A172 (cell line): ENCODE data around the gene BNIP5. TPM values are rescaled to one million over a fixed set of nuclear protein-coding genes. Genes with fewer than 3 reads are reported as not detected.
"Not testable (repeated sequence)": the region's sequence is repeated elsewhere in the genome, so short reads cannot be mapped to it uniquely, and the experiment has no call there.

Experiments
- DNase-seq: peaks from one replicate; pipeline ENCODE4 v3.0.0-alpha.2; 2015; ENCODE audit warnings: low spot score
- total RNA-seq: library from RNA; depleted of rRNA; stranded (reverse); fragments of >200 nt; shearing (Covaris generic); gene quantifications from 2 replicates; pipeline ENCODE4 v1.2.3, GENCODE V29; 2014

Gene BNIP5
- total RNA-seq, 1 experiment from 2014 or later: not detected

- DNase-seq: no peak
Observed at GRCh38 chr6:36343109-36343680, 6.5 kb upstream of the BNIP5 start.

DNA sequence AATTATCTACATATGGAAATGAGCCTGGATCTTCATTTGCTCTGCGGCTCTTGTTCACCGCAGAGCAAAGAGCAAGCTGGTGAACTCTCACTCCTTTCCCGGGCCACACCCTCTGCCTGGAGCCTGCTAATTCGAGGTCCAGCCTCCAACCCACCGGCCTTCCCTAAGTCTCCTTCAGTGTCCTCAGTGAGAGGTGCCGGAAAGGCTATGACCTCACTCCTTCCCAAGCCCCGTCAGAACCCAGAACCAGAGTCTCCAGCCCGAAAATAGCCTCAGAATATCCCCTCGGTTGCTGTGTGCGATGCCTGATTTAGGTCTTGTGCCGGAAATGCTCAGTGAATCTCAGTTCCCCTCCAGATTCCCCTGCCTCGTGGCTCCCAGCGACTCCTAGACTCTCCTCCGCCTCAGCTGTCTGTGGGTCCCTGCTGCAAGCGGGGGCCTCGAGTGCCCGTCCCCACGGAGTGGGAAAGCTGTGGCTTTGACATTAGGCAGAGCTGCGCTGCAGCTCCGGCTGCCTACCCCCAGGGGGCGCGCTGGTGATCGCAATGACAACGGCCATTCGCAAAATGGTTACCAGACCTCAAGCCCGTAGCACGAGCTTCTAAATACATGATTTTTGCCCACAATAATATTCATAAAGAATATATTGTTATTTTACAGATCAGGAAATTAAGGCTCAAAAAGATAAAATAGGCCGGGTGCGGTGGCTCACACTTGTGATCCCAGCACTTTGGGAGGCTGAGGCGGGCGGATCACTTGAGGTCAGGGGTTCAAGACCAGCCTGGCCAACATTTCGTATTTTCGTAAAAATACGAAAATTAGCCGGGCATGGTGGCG is 4.1 kb upstream of the BNIP5 start:
- peak; percentile 40 for DNase-seq

GRCh38 chr6:36340306-36340617 is 3.6 kb upstream of the BNIP5 start:
- DNase-seq: no peak

DNA sequence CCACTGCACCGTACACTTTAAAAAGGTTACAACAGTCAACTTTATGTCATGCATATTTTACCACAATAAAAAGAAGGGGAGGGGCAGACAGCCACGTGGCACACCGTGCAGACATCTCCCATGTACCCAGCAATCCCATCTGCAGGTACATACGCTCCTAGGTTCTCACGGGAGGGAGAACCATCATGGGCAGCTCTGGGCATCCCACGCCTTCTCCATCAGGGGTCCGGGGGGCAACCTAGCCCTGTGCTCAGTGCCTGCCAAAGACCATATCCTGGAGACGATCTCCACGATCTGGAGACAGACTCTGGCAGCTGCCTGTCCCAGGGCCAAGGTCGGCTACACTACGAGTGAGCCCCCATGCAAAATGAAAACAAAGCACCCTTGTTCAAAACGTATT is 2.5 kb upstream of the BNIP5 start:
- no peak for DNase-seq

DNA sequence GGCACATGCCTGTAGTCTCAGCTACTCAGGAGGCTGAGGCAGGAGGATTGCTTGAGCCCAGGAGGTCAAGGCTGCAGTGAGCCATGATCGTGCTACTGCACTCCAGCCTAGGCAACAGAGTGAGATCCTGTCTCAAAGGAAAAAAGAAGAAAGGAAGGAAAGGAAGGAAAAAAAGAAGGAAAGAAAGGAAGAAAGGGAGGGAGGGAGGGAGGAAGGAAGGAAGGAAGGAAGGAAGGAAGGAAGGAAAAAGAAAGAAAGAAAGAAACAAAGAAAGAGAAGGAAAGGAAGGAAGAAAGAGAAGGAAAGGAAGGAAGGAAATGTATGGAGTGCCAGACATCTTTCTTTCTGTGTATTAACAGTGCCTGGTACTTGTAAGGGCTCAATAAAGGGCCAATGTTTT is 1.5 kb upstream of the BNIP5 start:
- not testable (repeated sequence) for DNase-seq

- DNase-seq: no peak
Observed at GRCh38 chr6:36337814-36338213, 1.1 kb upstream of the BNIP5 start.

GRCh38 chr6:36336208-36336710 is 429 bp downstream of the BNIP5 start:
- DNase-seq: no peak

- DNase-seq: no peak
Observed at GRCh38 chr6:36335465-36336207, 1.1 kb downstream of the BNIP5 start.

DNA sequence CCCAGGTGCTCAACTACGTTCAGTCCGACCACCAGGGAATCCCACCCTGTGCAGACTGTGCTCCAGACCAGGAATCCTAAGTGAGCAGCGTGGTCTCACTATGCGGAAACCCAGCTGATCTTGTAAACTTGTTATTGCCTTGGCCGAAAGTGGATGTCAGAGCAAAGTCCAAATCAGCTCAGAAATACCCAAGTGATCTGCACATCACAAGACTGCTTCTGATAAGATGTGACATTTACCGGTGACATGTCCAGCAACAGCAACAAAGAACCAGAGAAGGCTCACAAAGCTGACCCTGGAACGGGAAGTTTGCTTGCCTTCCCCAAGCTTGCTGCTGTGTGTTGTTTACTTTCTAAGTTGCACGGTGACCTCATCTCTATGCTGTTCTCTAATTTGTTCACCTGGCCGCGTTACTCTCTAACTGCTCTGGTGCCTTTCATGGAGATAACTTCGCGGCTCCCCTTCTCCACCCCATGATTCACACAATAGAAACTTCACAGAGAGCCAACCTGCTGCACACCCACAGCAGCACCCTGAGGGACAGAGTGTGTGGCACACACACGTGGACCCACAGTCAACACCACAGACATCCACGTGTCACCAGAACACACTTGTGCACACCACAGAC is 1.7 kb downstream of the BNIP5 start:
- no peak for DNase-seq

- no peak for DNase-seq
Observed at GRCh38 chr6:36333931-36334725, 2.6 kb downstream of the BNIP5 start.

DNA sequence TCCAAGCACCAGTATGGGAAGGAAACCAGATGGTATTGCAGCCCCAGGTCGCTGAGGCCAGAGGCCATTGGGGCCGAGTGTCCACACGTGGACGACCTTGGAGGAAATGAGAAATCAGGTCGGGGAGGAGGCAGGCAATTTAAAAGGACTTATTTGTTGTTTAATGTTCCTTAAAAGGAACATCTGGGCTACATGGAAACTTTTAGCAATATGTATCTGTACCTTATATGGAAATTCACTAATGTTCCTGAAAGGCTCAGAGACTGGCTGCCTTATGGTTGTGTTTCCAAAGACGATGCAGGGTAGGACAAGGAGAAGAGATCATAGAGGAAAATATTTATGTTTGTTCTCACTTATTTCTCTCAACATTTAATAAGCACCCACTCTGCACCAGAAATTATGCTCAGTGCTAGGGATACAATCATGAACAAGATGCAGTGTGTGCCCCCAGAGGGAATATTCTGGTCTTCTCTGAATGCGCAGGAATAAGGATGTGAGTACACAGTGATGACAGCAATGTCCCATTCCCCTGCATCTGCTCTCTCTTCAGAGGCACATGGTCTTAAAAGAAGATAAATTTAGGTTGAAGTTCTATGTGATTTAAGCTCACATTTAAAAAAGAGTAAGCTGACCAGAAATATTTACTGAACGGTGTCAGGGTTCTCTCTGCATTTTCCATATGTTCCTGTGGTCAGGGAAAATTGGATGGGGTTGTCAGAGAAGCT is 3.4 kb downstream of the BNIP5 start:
- no peak for DNase-seq

GRCh38 chr6:36331381-36331780 is 5.3 kb downstream of the BNIP5 start:
- DNase-seq: no peak

- DNase-seq: no peak
Observed at GRCh38 chr6:36330366-36330765, 6.3 kb downstream of the BNIP5 start.

DNA sequence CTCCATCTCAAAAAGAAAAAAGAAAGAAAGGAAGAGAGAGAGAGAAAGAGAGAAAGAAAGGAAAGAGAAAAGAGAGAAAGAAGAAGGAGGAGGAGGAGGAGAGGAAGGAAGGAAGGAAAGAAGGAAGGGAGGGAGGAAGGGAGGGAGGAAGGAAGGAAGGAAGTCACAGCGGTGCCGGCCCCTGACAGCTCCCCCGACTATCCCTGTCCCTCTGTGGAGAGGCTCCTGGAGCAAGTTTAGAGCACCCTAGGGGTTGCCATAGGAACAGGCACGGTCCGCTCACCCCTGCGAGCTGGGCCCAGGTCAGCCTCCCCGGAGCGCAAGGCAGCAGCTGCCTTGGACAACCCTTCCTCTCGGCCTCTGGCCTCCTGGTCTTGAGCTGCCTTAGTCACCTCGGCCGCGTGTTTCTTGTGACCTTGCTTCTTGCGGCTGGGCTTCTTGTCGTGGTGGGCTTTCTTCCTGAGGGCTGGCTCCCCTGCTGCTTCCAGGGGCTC is 6.8 kb downstream of the BNIP5 start:
- no peak for DNase-seq

GRCh38 chr6:36328600-36328999 is 8.1 kb downstream of the BNIP5 start:
- no peak for DNase-seq

- DNase-seq: no peak
Observed at GRCh38 chr6:36327919-36328236, 8.8 kb downstream of the BNIP5 start.

DNA sequence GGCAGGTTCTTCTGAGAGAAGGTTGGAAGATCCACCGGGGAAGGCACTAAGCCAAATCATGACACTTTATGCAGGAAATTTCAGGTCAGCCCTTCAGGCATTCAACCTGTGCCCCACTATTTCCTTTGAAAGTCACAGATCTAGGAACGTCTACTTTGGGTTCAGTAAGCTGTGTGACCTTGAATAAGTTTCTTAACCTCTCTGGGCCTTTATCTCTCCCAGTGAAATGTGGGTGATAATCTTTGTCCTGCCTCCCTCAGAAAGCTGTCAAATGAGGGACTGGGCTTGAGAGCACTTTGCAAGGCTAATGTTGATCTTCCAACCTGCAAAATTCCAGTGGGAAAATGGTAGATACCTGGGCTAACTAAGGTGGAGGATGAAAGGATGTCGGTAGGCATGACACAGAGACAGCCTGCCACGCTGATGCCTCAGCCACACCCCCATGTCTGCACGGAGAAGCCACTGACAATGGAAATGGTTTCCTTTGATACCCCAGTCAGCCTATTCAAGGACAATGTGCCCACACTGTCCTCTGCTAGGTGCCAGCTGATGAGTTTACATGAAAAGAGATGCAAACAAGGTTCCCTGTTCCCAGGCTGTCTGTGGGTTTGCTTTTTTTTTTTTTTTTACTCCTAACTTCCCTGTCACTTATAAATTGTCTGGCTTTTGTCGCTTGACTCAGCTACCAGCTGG is 9.3 kb downstream of the BNIP5 start:
- DNase-seq: no peak

DNA sequence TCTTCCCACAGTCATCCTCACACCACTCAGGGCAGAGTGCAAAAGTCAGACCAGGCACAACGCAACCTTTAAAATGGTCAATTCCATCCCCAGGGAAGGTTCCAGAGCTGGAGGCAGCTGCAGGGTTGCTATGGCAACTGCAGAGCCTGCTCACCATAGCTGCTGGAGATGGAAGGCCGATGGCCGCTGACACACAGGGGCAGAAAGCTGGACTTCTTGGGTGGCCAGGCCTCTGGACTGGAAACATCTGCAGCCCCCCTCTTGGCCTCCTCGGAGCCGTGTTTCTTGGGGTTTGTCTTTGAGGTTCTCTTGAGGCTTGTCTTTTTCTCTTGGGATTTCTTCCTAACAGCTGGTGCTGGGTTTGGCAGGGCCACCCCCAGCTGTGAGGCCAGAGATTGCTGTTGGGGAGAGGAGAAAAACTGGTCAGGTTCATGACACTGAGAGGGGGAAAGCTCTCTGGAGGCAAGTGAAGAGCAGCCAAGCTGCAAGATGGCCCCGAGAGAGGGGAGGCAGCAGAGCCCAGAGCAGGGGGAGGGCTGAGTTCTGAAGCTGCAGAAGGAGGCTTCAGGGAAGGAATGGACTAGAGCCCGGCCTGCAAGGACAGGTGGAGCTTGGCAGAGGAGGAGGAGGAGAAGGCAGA is 10.2 kb downstream of the BNIP5 start:
- DNase-seq: no peak

DNA sequence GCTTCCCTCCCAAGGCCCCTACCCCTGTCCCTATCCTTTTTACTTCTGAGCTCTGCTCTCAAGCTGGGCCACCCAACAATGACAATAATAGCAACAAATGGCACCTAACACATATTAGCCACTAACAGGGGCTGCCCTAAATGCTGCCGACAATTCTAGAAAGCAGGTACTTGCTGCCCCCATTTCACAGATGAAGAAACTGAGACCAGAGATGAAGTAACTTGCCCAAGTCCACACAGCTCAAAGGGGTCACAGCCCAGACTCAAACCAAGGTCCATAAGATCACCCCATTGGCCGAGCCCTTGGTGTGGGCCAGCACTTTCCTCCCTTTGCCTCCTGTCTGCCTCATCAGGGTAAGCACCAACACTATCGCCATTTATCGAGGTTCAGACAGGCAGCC is 12.0 kb downstream of the BNIP5 start:
- no peak for DNase-seq

- no peak for DNase-seq
Observed at GRCh38 chr6:36324191-36324590, 12.5 kb downstream of the BNIP5 start.
